SK-N-MC (cell line): ENCODE results near the gene KRT16.
"Not testable (repeated sequence)": the region's sequence is repeated elsewhere in the genome, so short reads cannot be mapped to it uniquely, and the experiment has no call there.

Experiments
- DNase-seq: peaks from one replicate; pipeline ENCODE4 v3.0.0-alpha.2; 2011; ENCODE audit warnings: low read depth, low spot score
- H3K27ac ChIP-seq: fragments of 200-600 bp; sonication (generic); 2 replicates; pipeline ENCODE4 v1.5.1; 2016; ENCODE audit warnings: mixed run types
- H3K36me3 ChIP-seq: fragments of 200-600 bp; sonication (generic); 2 replicates; pipeline ENCODE4 v1.6.1; 2017; ENCODE audit warnings: antibody characterized with exemption, low read length, mixed read lengths; ENCODE audit not compliant: insufficient read depth
- H3K4me3 ChIP-seq: fragments of 200-600 bp; sonication (generic); 2 replicates; pipeline ENCODE4 v1.5.1; 2016
- H3K9ac ChIP-seq: fragments of 200-600 bp; sonication (generic); 2 replicates; pipeline ENCODE4 v1.8.0; 2017; ENCODE audit warnings: mixed run types, mixed read lengths; ENCODE audit not compliant: insufficient read length
- H3K9me3 ChIP-seq: fragments of 200-600 bp; sonication (generic); 2 replicates; pipeline ENCODE4 v1.6.1; 2017; ENCODE audit warnings: low read depth, mild to moderate bottlenecking, antibody characterized with exemption, low read length, moderate library complexity, mixed read lengths
- EZH2 ChIP-seq: fragments of 200-600 bp; sonication (generic); IDR thresholded peaks from one replicate; pipeline ENCODE4 v1.6.1; 2017; ENCODE audit warnings: antibody characterized with exemption
- FOXP2 ChIP-seq: optimal IDR thresholded peaks from 2 replicates; pipeline ENCODE3; 2011; ENCODE audit warnings: mild to moderate bottlenecking, moderate library complexity; ENCODE audit not compliant: insufficient read depth; ENCODE audit errors: extremely low read length, control extremely low read depth
- POLR2AphosphoS5 ChIP-seq: IDR thresholded peaks from 2 replicates; pipeline ENCODE4 v1.6.1; 2012; ENCODE audit warnings: mild to moderate bottlenecking, low read depth, low read length, borderline replicate concordance

KRT16 gene

GRCh38 chr17:41593306-41593981, 19.1 kb downstream of the KRT16 start:
- no peak overlapping the region for H3K9ac ChIP-seq
- H3K36me3 ChIP-seq = no peaks in the 10 kb centered on the region
- H3K9me3 ChIP-seq = no peaks in the 10 kb centered on the region
- DNase-seq = no peak
- TF ChIP-seq FOXP2 = no peak
- TF ChIP-seq EZH2 = no peak
- TF ChIP-seq POLR2AphosphoS5 = no peak
- H3K4me3 ChIP-seq = no peak overlapping the region
- H3K27ac ChIP-seq = no peak overlapping the region

GRCh38 chr17:41592601-41593305, 19.8 kb downstream of the KRT16 start:
- TF ChIP-seq POLR2AphosphoS5 (no peak), EZH2 (no peak)
- H3K9ac ChIP-seq = no peak overlapping the region

DNA sequence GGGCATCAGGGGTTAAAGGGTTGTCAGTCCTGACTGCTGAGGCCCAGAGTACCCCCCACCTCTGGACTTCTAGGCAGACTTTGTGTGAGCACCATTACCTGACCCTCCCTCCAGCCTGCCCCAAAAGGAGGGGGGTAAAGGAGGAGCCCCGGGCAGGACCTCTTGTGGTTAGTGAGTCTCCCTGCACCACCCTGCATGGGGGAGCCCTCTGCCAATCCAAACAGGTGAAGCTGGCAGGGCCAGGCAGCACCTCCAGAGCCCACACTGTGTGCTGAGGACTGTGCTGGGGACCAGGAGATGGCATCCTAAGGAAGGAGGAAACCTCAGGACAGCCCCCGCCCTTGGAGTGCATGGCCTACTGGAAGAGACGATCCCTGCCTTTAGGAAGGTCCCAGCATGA, 23.3 kb downstream of the KRT16 start:
- H3K27ac ChIP-seq = no peak overlapping the region
- no peaks in the 10 kb centered on the region for H3K9me3 ChIP-seq
- no peak overlapping the region for H3K9ac ChIP-seq
- no peak for DNase-seq
- no peak for TF ChIP-seq POLR2AphosphoS5
- TF ChIP-seq FOXP2 = no peak
- no peak for TF ChIP-seq EZH2
- H3K4me3 ChIP-seq = no peak overlapping the region
- H3K36me3 ChIP-seq = no peaks in the 10 kb centered on the region

More at GRCh38 chr17:41592601-41593305, 19.8 kb downstream of the KRT16 start:
- no peak for DNase-seq
- Histone ChIP-seq H3K4me3 (no peak overlapping the region), H3K9me3 (no peaks in the 10 kb centered on the region), H3K36me3 (no peaks in the 10 kb centered on the region), H3K27ac (no peak overlapping the region)

DNA sequence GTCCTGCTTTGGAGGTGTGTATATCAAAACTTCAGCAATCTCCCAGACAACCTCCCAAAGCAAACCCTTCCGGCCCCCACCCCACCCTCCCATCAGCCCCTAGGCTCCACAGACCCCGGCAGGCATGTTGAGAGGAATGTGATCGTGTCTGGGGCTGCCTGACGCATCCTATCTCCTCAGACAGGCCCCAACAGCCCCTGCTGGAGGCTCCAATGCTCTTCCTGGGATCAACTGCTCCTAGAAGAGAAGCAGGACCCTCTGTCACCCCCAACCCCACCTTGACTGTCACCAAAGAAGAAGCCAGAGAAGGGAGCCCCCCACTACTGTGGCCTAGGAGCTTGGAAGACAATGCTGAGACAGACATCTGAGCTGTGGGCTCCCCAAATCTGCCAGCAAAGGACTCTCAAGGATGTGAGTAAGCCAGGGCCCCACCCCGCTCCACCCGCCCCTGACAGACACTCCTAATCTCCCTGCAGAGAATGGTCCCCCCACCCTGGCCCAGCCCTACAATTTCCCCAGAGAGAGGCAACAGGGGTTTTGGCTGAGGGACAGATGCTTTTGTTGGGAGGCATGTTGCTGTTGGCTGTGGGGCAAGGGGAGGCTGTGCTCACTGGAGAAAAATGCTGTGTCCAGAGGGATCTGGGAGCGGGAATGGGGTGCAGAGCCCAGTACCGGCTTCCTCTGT, 24.3 kb downstream of the KRT16 start:
- Histone ChIP-seq H3K4me3 (no peak overlapping the region), H3K27ac (no peak overlapping the region), H3K9ac (no peak overlapping the region), H3K36me3 (no peaks in the 10 kb centered on the region), H3K9me3 (no peaks in the 10 kb centered on the region)
- no peak for DNase-seq
- TF ChIP-seq POLR2AphosphoS5 (no peak), EZH2 (no peak), FOXP2 (no peak)

DNA sequence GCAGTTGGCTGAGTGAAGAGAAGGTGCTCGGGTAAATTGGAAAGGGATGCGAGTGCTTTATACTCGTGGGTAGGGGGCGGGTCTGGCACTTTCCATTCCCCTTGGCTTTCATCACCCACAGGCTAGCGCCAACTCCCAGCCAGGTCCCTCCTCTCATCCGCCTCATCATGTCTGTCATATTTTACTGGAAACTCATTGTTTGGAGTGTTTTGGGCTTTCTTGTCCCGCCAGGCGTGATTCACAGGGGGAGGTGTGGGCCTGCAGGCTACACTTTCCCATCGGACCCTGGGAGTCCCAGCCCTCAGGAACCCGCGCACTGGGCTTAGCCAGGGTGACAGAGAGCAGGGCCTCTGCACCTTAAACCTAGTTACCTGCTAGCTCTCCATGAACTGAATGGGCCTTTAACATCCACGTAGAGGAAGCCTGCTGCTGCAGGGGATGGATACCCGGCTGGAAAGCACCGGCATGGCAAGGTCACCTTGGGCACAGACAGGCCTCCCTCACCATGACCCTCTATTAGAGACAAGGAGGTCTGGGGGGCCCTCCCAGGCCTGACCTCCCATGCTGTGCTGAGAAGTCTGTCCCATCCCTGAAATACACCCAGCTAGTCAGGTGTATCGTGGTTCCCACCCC, 25.6 kb downstream of the KRT16 start, which contains the start of gene KRT14:
TSS of gene KRT14 (minus strand) at position 33 of the 633 bp plus-strand sequence. CDS start 61 bp downstream, outside the sequence.
- Histone ChIP-seq H3K27ac (no peak within 1 kb of the TSS), H3K4me3 (no peak within 1 kb of the TSS), H3K36me3 (no peaks in the 10 kb centered on the region), H3K9me3 (no peaks in the 10 kb centered on the region), H3K9ac (no peak within 1 kb of the TSS)
- TF ChIP-seq EZH2 (no peak), FOXP2 (no peak), POLR2AphosphoS5 (no peak)
- no peak for DNase-seq

GRCh38 chr17:41585301-41586056, 27.1 kb downstream of the KRT16 start:
- Histone ChIP-seq H3K36me3 (no peaks in the 10 kb centered on the region), H3K9ac (no peak overlapping the region), H3K9me3 (no peaks in the 10 kb centered on the region), H3K4me3 (no peak overlapping the region), H3K27ac (no peak overlapping the region)
- TF ChIP-seq POLR2AphosphoS5 (no peak), EZH2 (no peak), FOXP2 (no peak)
- no peak for DNase-seq

DNA sequence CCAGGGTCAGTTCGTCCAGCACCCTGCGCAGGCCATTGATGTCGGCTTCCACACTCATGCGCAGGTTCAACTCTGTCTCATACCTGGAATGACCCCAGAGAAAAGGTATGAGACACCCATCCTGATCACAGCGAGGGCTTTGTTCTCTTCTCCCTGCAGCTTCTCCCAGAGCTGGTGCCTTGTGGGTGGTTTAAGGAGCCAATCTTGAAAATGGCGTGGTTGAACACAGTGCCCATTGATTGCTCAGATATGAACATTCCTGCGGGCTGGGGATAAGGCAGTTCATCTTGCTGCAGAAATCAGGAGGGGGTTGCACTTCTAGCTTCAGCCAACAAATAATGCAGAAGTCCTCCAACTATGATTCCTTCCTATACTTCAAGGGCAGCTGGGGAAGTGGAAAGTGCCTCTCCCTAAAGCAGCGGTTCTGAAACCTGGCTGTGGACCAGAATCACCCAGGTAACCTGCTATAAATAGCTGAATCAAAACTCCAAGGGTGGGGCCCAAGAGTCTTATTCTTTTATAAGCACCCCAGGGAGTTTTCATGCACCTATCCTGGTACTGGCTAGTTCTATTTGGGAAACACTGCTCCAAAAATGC, 28.1 kb downstream of the KRT16 start:
- not testable (repeated sequence) for H3K4me3 ChIP-seq, H3K9me3 ChIP-seq, H3K9ac ChIP-seq, DNase-seq, H3K27ac ChIP-seq, H3K36me3 ChIP-seq
